Stimulated activated naive CD8-positive, alpha-beta T cell treated with anti-CD3 and anti-CD28 coated beads, Interleukin-15, Interleukin-2, amounts not matched to agents 100 ng/mL and 50 ng/mL, for 24 hours (primary cell): ENCODE data around the gene IGF2BP1.
A peak's percentile ranks its signal among the peaks of the same experiment; 100 is the strongest.
"Not testable (repeated sequence)": the region's sequence is repeated elsewhere in the genome, so short reads cannot be mapped to it uniquely, and the experiment has no call there.

Experiments used
- H3K27ac Mint-ChIP-seq: one replicate; pipeline ENCODE4 v1.8.0; 2021; ENCODE audit warnings: mild to moderate bottlenecking, mixed read lengths
- H3K27me3 Mint-ChIP-seq: one replicate; pipeline ENCODE4 v1.8.0; 2021; ENCODE audit warnings: mixed read lengths
- H3K36me3 Mint-ChIP-seq: one replicate; pipeline ENCODE4 v1.8.0; 2021; ENCODE audit warnings: low read depth, mixed read lengths
- H3K4me1 Mint-ChIP-seq: one replicate; pipeline ENCODE4 v1.8.0; 2021; ENCODE audit warnings: low read depth, mixed read lengths
- H3K4me3 Mint-ChIP-seq: one replicate; pipeline ENCODE4 v1.8.0; 2021; ENCODE audit warnings: mild to moderate bottlenecking, mixed read lengths
- H3K9me3 Mint-ChIP-seq: one replicate; pipeline ENCODE4 v1.8.0; 2021; ENCODE audit warnings: mixed read lengths

IGF2BP1 gene

GRCh38 chr17:49003557-49004511 lies 6.6 kb downstream of the IGF2BP1 start:
- H3K27ac Mint-ChIP-seq: no peak overlapping the region
- H3K4me3 Mint-ChIP-seq: peak overlapping the region; percentile 24
- no peaks in the 10 kb centered on the region for H3K9me3 Mint-ChIP-seq
- no peaks in the 10 kb centered on the region for H3K36me3 Mint-ChIP-seq
- peaks cover 95% of the 10 kb centered on the region for H3K27me3 Mint-ChIP-seq
- peaks cover 9% of the 10 kb centered on the region for H3K4me1 Mint-ChIP-seq

- Mint-ChIP-seq H3K27ac (no peak overlapping the region), H3K9me3 (no peaks in the 10 kb centered on the region), H3K27me3 (peaks cover 87% of the 10 kb centered on the region), H3K4me1 (peaks cover 4% of the 10 kb centered on the region), H3K4me3 (no peak overlapping the region), H3K36me3 (no peaks in the 10 kb centered on the region)
These were observed 8.0 kb downstream of the IGF2BP1 start for GRCh38 chr17:49005140-49005539.

- H3K27ac Mint-ChIP-seq, H3K4me3 Mint-ChIP-seq, H3K36me3 Mint-ChIP-seq, H3K9me3 Mint-ChIP-seq, H3K4me1 Mint-ChIP-seq: not testable (repeated sequence)
- peaks cover 76% of the 10 kb centered on the region for H3K27me3 Mint-ChIP-seq
These were observed 11.7 kb downstream of the IGF2BP1 start for GRCh38 chr17:49008908-49009307.

- H3K9me3 Mint-ChIP-seq: no peaks in the 10 kb centered on the region
- no peak overlapping the region for H3K27ac Mint-ChIP-seq
- no peak overlapping the region for H3K4me3 Mint-ChIP-seq
- H3K36me3 Mint-ChIP-seq: no peaks in the 10 kb centered on the region
- peaks cover 68% of the 10 kb centered on the region for H3K27me3 Mint-ChIP-seq
- no peaks in the 10 kb centered on the region for H3K4me1 Mint-ChIP-seq
These were observed 15.6 kb downstream of the IGF2BP1 start for GRCh38 chr17:49012769-49013255.

- no peak overlapping the region for H3K4me3 Mint-ChIP-seq
- H3K27ac Mint-ChIP-seq: no peak overlapping the region
- H3K9me3 Mint-ChIP-seq: no peaks in the 10 kb centered on the region
- no peaks in the 10 kb centered on the region for H3K36me3 Mint-ChIP-seq
- no peaks in the 10 kb centered on the region for H3K4me1 Mint-ChIP-seq
- peaks cover 65% of the 10 kb centered on the region for H3K27me3 Mint-ChIP-seq
These were observed 16.4 kb downstream of the IGF2BP1 start for GRCh38 chr17:49013311-49014213.

- Mint-ChIP-seq H3K27ac (no peak overlapping the region), H3K4me1 (no peaks in the 10 kb centered on the region), H3K9me3 (no peaks in the 10 kb centered on the region), H3K36me3 (no peaks in the 10 kb centered on the region), H3K4me3 (no peak overlapping the region), H3K27me3 (peaks cover 55% of the 10 kb centered on the region)
These were observed 18.2 kb downstream of the IGF2BP1 start for GRCh38 chr17:49015179-49015923.

- peaks cover 55% of the 10 kb centered on the region for H3K27me3 Mint-ChIP-seq
- no peaks in the 10 kb centered on the region for H3K4me1 Mint-ChIP-seq
- no peaks in the 10 kb centered on the region for H3K36me3 Mint-ChIP-seq
- no peak overlapping the region for H3K27ac Mint-ChIP-seq
- no peak overlapping the region for H3K4me3 Mint-ChIP-seq
- no peaks in the 10 kb centered on the region for H3K9me3 Mint-ChIP-seq
These were observed 19.0 kb downstream of the IGF2BP1 start for GRCh38 chr17:49015924-49016774.

GRCh38 chr17:49016775-49017463 lies 19.7 kb downstream of the IGF2BP1 start:
- H3K4me3 Mint-ChIP-seq: no peak overlapping the region
- H3K4me1 Mint-ChIP-seq: no peaks in the 10 kb centered on the region
- no peak overlapping the region for H3K27ac Mint-ChIP-seq
- H3K9me3 Mint-ChIP-seq: no peaks in the 10 kb centered on the region
- H3K36me3 Mint-ChIP-seq: no peaks in the 10 kb centered on the region
- H3K27me3 Mint-ChIP-seq: peaks cover 50% of the 10 kb centered on the region

GRCh38 chr17:49018116-49018612 lies 21.0 kb downstream of the IGF2BP1 start:
- peaks cover 45% of the 10 kb centered on the region for H3K27me3 Mint-ChIP-seq
- no peaks in the 10 kb centered on the region for H3K9me3 Mint-ChIP-seq
- H3K4me3 Mint-ChIP-seq: no peak overlapping the region
- H3K4me1 Mint-ChIP-seq: no peaks in the 10 kb centered on the region
- no peak overlapping the region for H3K27ac Mint-ChIP-seq
- no peaks in the 10 kb centered on the region for H3K36me3 Mint-ChIP-seq

GRCh38 chr17:49018748-49019147 lies 21.6 kb downstream of the IGF2BP1 start:
- Mint-ChIP-seq H3K9me3 (no peaks in the 10 kb centered on the region), H3K4me3 (no peak overlapping the region), H3K4me1 (no peaks in the 10 kb centered on the region), H3K27ac (no peak overlapping the region), H3K27me3 (peaks cover 47% of the 10 kb centered on the region), H3K36me3 (no peaks in the 10 kb centered on the region)

GRCh38 chr17:49020609-49021008 lies 23.4 kb downstream of the IGF2BP1 start:
- Mint-ChIP-seq H3K36me3 (no peaks in the 10 kb centered on the region), H3K9me3 (no peaks in the 10 kb centered on the region), H3K4me1 (no peaks in the 10 kb centered on the region), H3K27me3 (peaks cover 32% of the 10 kb centered on the region), H3K27ac (no peak overlapping the region), H3K4me3 (no peak overlapping the region)

- Mint-ChIP-seq H3K36me3 (no peaks in the 10 kb centered on the region), H3K27ac (no peak overlapping the region), H3K4me3 (no peak overlapping the region), H3K9me3 (no peaks in the 10 kb centered on the region), H3K27me3 (peaks cover 26% of the 10 kb centered on the region), H3K4me1 (no peaks in the 10 kb centered on the region)
These were observed 24.0 kb downstream of the IGF2BP1 start for GRCh38 chr17:49021095-49021767.

GRCh38 chr17:49021768-49022103 lies 24.6 kb downstream of the IGF2BP1 start:
- H3K27ac Mint-ChIP-seq: no peak overlapping the region
- no peak overlapping the region for H3K4me3 Mint-ChIP-seq

More at GRCh38 chr17:49021768-49022103, 24.6 kb downstream of the IGF2BP1 start:
- Mint-ChIP-seq H3K4me1 (no peaks in the 10 kb centered on the region), H3K9me3 (no peaks in the 10 kb centered on the region), H3K36me3 (no peaks in the 10 kb centered on the region), H3K27me3 (peaks cover 22% of the 10 kb centered on the region)
